Uterus (tissue), 4 donors: ENCODE results near the gene PRKACA. TPM values are rescaled to one million over a fixed set of nuclear protein-coding genes. Genes with fewer than 3 reads are reported as not detected.

Source experiments
- DNase-seq, 2 donors: peaks; one replicate each; pipeline ENCODE4 v3.0.0-alpha.2; 2019 to 2020
- H3K27ac ChIP-seq, 2 donors: fragments of 200-600 bp; sonication (generic); 1 replicate in 1 of 2; 2 replicates in 1 of 2; pipeline ENCODE4 v1.5.1; 2016 to 2018
- H3K27me3 ChIP-seq, 2 donors: fragments of 200-600 bp; sonication (generic); one replicate each; pipeline ENCODE4 v1.5.1; 2018 to 2019; ENCODE audit warnings: control low read depth in 1 of 2
- H3K36me3 ChIP-seq, 2 donors: fragments of 200-600 bp; sonication (generic); one replicate each; pipeline ENCODE4 v1.5.1; 2019; ENCODE audit warnings: control low read depth in 1 of 2
- H3K4me1 ChIP-seq, 2 donors: fragments of 200-600 bp; sonication (generic); one replicate each; pipeline ENCODE4 v1.5.1; 2018 to 2019; ENCODE audit warnings: control low read depth in 1 of 2
- H3K4me3 ChIP-seq, 2 donors: fragments of 200-600 bp; sonication (generic); 1 replicate in 1 of 2; 2 replicates in 1 of 2; pipeline ENCODE4 v1.5.1; 2018 to 2019; ENCODE audit warnings: mild to moderate bottlenecking in 1 of 2
- H3K9me3 ChIP-seq, 2 donors: fragments of 200-600 bp; sonication (generic); one replicate each; pipeline ENCODE4 v1.5.1; 2019; ENCODE audit warnings: control low read depth in 1 of 2
- POLR2A ChIP-seq, 2 donors: fragments of 450-650 bp; IDR thresholded peaks; one replicate each; pipeline ENCODE4 v1.6.1; 2016; ENCODE audit warnings: antibody characterized with exemption in 2 of 2, mild to moderate bottlenecking in 1 of 2, moderate library complexity in 1 of 2
- intact Hi-C: fragments of 100-400 bp; cut with DNase I; formaldehyde crosslinking; loops from one replicate; pipeline ENCODE4 v1.15.1; 2023; ENCODE audit warnings: low total_unique reads
- total RNA-seq, 4 donors: library from RNA; depleted of rRNA in 3 of 4; stranded (reverse); fragments of >200 nt in 3 of 4; gene quantifications; one replicate each; pipeline versions ENCODE4 v1.1.0 to v1.2.4, GENCODE V29; 2014 to 2023
- TF ChIP-seq, protein P1 (sequence below), 4 experiments: fragments of 200-600 bp in 2 of 4; fragments of 450-650 bp in 2 of 4; sonication (generic) in 2 of 4; IDR thresholded peaks; one replicate each; pipeline ENCODE4 v1.5.1; 2016 to 2019; ENCODE audit warnings: antibody characterized with exemption in 4 of 4, mild to moderate bottlenecking in 2 of 4, moderate library complexity in 1 of 4
- donor health status: DM: yes; HTN: yes; CAD: no.

Gene PRKACA
- total RNA-seq, 4 donors from 2014 or later, result 4.9 to 135 (median 74.2) TPM

DNA sequence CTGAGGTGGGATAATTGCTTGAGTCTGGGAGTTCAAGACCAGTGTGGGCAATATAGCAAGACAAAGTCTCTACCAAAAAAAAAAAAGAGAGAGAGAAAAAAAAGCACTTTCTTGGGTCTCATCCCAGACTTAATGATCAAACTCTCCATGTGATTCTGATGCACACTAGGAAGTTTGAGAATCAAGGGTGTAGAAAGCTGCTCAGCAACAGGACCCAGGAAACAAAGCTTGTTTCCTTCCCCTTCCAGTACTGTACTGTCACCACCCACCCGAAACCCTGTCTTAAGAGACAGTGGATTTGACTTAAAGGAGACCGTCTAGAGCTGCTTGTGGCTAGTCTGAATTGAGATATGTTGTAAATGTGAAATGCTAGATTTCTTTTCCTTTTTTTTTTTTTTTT lies 39.2 kb downstream of the PRKACA start:
- no peaks in the 10 kb centered on the region for H3K9me3 ChIP-seq
- intact Hi-C loops, result no loop called here
- H3K36me3 ChIP-seq, result no peaks in the 10 kb centered on the region
- peaks cover 0 to 4% of the 10 kb centered on the region in 2 donors for H3K4me1 ChIP-seq
- no peak for TF ChIP-seq POLR2A (IDR thresholded peaks at IDR 0.05)
- TF ChIP-seq, protein P1, sequence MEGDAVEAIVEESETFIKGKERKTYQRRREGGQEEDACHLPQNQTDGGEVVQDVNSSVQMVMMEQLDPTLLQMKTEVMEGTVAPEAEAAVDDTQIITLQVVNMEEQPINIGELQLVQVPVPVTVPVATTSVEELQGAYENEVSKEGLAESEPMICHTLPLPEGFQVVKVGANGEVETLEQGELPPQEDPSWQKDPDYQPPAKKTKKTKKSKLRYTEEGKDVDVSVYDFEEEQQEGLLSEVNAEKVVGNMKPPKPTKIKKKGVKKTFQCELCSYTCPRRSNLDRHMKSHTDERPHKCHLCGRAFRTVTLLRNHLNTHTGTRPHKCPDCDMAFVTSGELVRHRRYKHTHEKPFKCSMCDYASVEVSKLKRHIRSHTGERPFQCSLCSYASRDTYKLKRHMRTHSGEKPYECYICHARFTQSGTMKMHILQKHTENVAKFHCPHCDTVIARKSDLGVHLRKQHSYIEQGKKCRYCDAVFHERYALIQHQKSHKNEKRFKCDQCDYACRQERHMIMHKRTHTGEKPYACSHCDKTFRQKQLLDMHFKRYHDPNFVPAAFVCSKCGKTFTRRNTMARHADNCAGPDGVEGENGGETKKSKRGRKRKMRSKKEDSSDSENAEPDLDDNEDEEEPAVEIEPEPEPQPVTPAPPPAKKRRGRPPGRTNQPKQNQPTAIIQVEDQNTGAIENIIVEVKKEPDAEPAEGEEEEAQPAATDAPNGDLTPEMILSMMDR (IDR thresholded peaks at IDR 0.05), result no peak
- no peak overlapping the region for H3K4me3 ChIP-seq
- no peak overlapping the region for H3K27ac ChIP-seq
- DNase-seq, result no peak
- H3K27me3 ChIP-seq, result no peaks in the 10 kb centered on the region

- H3K4me1 ChIP-seq, result peaks cover 0 to 4% of the 10 kb centered on the region in 2 donors
- H3K27me3 ChIP-seq, result no peaks in the 10 kb centered on the region
- no peak for TF ChIP-seq POLR2A (IDR thresholded peaks at IDR 0.05)
- TF ChIP-seq, protein P1 (IDR thresholded peaks at IDR 0.05), result no peak
- H3K9me3 ChIP-seq, result no peaks in the 10 kb centered on the region
- H3K36me3 ChIP-seq, result no peaks in the 10 kb centered on the region
- peak in 1 of 2 donors; percentile 33 for DNase-seq
- intact Hi-C loops, result loop anchor here (2.0 to 5.0 kb wide), 2 partner anchors 189 to 477 kb away; no protein-coding TSS in a partner anchor
- H3K27ac ChIP-seq, result peak overlapping the region; percentile 83 to 89
- H3K4me3 ChIP-seq, result peak overlapping the region; percentile 41 to 59
Observed at GRCh38 chr19:14073925-14074838, 43.4 kb downstream of the PRKACA start.

- Histone ChIP-seq H3K27ac (peak overlapping the region; percentile 83 to 89), H3K9me3 (no peaks in the 10 kb centered on the region), H3K4me1 (peaks cover 0 to 4% of the 10 kb centered on the region in 2 donors), H3K27me3 (no peaks in the 10 kb centered on the region), H3K36me3 (no peaks in the 10 kb centered on the region), H3K4me3 (peak overlapping the region; percentile 41 to 59)
- intact Hi-C loops, result loop anchor here (2.0 to 5.0 kb wide), 2 partner anchors 189 to 476 kb away; no protein-coding TSS in a partner anchor
- TF ChIP-seq, protein P1 (IDR thresholded peaks at IDR 0.05), result peak in 3 of 4 experiments; percentile 64 to 97 (median 93)
- peak in 1 of 2 donors; percentile 53 for TF ChIP-seq POLR2A (IDR thresholded peaks at IDR 0.05)
- DNase-seq, result peak; percentile 51 to 69
Observed at GRCh38 chr19:14073261-14073924, 44.2 kb downstream of the PRKACA start.

- H3K27ac ChIP-seq, result peak within 1 kb of the TSS; percentile 83 to 89
- H3K36me3 ChIP-seq, result no peaks in the 10 kb centered on the region
- H3K4me3 ChIP-seq, result peak within 1 kb of the TSS; percentile 41 to 59
- intact Hi-C loops, result loop anchor here (2.0 to 5.0 kb wide), 2 partner anchors 188 to 475 kb away; no protein-coding TSS in a partner anchor
- TF ChIP-seq, protein P1 (IDR thresholded peaks at IDR 0.05), result peak in 1 of 4 experiments; percentile 5
- TF ChIP-seq POLR2A (IDR thresholded peaks at IDR 0.05), result no peak
- peaks cover 0 to 4% of the 10 kb centered on the region in 2 donors for H3K4me1 ChIP-seq
- no peaks in the 10 kb centered on the region for H3K27me3 ChIP-seq
- no peaks in the 10 kb centered on the region for H3K9me3 ChIP-seq
- peak in 1 of 2 donors; percentile 35 for DNase-seq
Observed at GRCh38 chr19:14072535-14073260, 44.9 kb downstream of the PRKACA start, which contains the start of gene MISP3. Gene MISP3, plus strand, starts transcription at chr19:14072786. Its CDS starts 524 bp downstream, at chr19:14073310.
